HCT116 (cell line): ENCODE data around the gene SWT1. TPM values are rescaled to one million over a fixed set of nuclear protein-coding genes. Genes with fewer than 3 reads are reported as not detected.
"Not testable (repeated sequence)": the region's sequence is repeated elsewhere in the genome, so short reads cannot be mapped to it uniquely, and the experiment has no call there.

Source experiments
- ATAC-seq: fragments of 200-7000 bp; cut with Tn5 transposase; 2 replicates; pipeline ENCODE4 v1.9.1; 2020; ENCODE audit warnings: mild to moderate bottlenecking, moderate library complexity
- BruUV-seq: library from RNA; stranded (reverse); fragments of 400-500 nt; replicated peaks from 2 replicates; lab custom pipeline; 2021; lab: Mats Ljungman, UMichigan
- CTCF ChIA-PET: fragments of 300-600 bp; sonication (Branson Sonifier 250); formaldehyde crosslinking; loops from one replicate; lab custom pipeline; 2021; ENCODE audit warnings: antibody characterized with exemption; lab: Charles Lee
- POLR2A ChIA-PET: fragments of 300-600, 350-600 bp; sonication (Branson Sonifier 250); formaldehyde crosslinking; loops from one replicate; lab custom pipeline; 2021; ENCODE audit warnings: antibody characterized with exemption; lab: Charles Lee
- RAD21 ChIA-PET, 2 experiments: fragments of 300-600 bp; sonication (Branson Sonifier 250); formaldehyde crosslinking; loops; one replicate each; lab custom pipeline; 2023; ENCODE audit warnings: low total read pairs in 2 of 2; ENCODE audit not compliant: uncharacterized antibody in 2 of 2, unreplicated experiment in 2 of 2, low non-redundant PET in 1 of 2; lab: Charles Lee
- DNase-seq: peaks from one replicate; pipeline ENCODE4 v3.0.0-alpha.2; 2010; ENCODE audit warnings: low read depth, low spot score
- H2AFZ ChIP-seq: fragments of 200-600 bp; shearing (Covaris generic), sonication (generic); 2 replicates; pipeline ENCODE4 v1.6.1; 2017; ENCODE audit warnings: low read depth, mixed run types, mixed read lengths, antibody characterized with exemption, low read length; ENCODE audit not compliant: poor library complexity, severe bottlenecking
- H3K27ac ChIP-seq: 2 replicates; pipeline ENCODE4 v1.5.1; 2012; ENCODE audit warnings: low read depth, low read length
- H3K27me3 ChIP-seq: fragments of 200-600 bp; sonication (generic); 2 replicates; pipeline ENCODE4 v1.6.1; 2016; ENCODE audit warnings: mixed run types, low read length, mixed read lengths; ENCODE audit not compliant: insufficient read depth
- H3K36me3 ChIP-seq, 2 experiments: fragments of 200-500 bp in 1 of 2; fragments of 200-600 bp in 1 of 2; sonication (Bioruptor generic) in 1 of 2; sonication (generic) in 1 of 2; 2 replicates each; pipeline versions ENCODE4 v1.5.1 to v1.6.1; 2014 to 2016; ENCODE audit warnings: low read length in 2 of 2, inconsistent platforms in 1 of 2, mixed read lengths in 1 of 2, mixed run types in 1 of 2; ENCODE audit not compliant: insufficient read depth in 2 of 2, control insufficient read depth in 1 of 2
- H3K4me1 ChIP-seq, 2 experiments: fragments of 200-600 bp in 1 of 2; sonication (generic) in 1 of 2; 2 replicates each; pipeline versions ENCODE4 v1.5.1 to v1.6.1; 2012 to 2017; ENCODE audit warnings: low read length in 2 of 2, inconsistent platforms in 1 of 2, mild to moderate bottlenecking in 1 of 2, mixed read lengths in 1 of 2, mixed run types in 1 of 2, moderate library complexity in 1 of 2; ENCODE audit not compliant: insufficient read depth in 2 of 2, control insufficient read depth in 1 of 2
- H3K4me2 ChIP-seq: fragments of 200-600 bp; sonication (generic); 2 replicates; pipeline ENCODE4 v1.6.1; 2017; ENCODE audit warnings: mixed run types, low read length, mixed read lengths
- H3K4me3 ChIP-seq, 2 experiments: fragments of 200-600 bp in 1 of 2; sonication (generic) in 1 of 2; replicated peaks in 1 of 2; 2 replicates each; pipeline ENCODE4 v1.5.1; 2011 to 2016; ENCODE audit warnings: low read length in 2 of 2, control low read depth in 1 of 2, low read depth in 1 of 2, mild to moderate bottlenecking in 1 of 2, mixed read lengths in 1 of 2, mixed run types in 1 of 2
- H3K79me2 ChIP-seq: fragments of 200-600 bp; sonication (generic); 2 replicates; pipeline ENCODE4 v1.6.1; 2017; ENCODE audit warnings: mild to moderate bottlenecking, mixed run types, low read length, moderate library complexity, mixed read lengths; ENCODE audit not compliant: insufficient read depth
- H3K9ac ChIP-seq: fragments of 200-600 bp; sonication (generic); 2 replicates; pipeline ENCODE4 v1.6.1; 2016; ENCODE audit warnings: low read length, mixed read lengths
- H3K9me2 ChIP-seq: fragments of 200-600 bp; sonication (generic), shearing (Covaris generic); 2 replicates; pipeline ENCODE4 v1.6.1; 2017; ENCODE audit warnings: mixed run types, mild to moderate bottlenecking, moderate library complexity; ENCODE audit not compliant: insufficient read depth
- H3K9me3 ChIP-seq, 2 experiments: fragments of 200-500 bp in 1 of 2; fragments of 200-600 bp in 1 of 2; sonication (Bioruptor generic) in 1 of 2; sonication (generic) in 1 of 2; 2 replicates each; pipeline ENCODE4 v1.6.1; 2014 to 2017; ENCODE audit warnings: low read length in 2 of 2, mixed read lengths in 2 of 2, inconsistent platforms in 1 of 2, low read depth in 1 of 2, mild to moderate bottlenecking in 1 of 2, mixed run types in 1 of 2, moderate library complexity in 1 of 2; ENCODE audit not compliant: control insufficient read depth in 1 of 2, insufficient read depth in 1 of 2
- H4K20me1 ChIP-seq: fragments of 200-600 bp; sonication (generic), shearing (Covaris generic); 2 replicates; pipeline ENCODE4 v1.6.1; 2017; ENCODE audit warnings: mixed run types, mild to moderate bottlenecking, moderate library complexity; ENCODE audit not compliant: insufficient read depth
- ATF3 ChIP-seq: IDR thresholded peaks from 2 replicates; pipeline ENCODE4 v1.6.1; 2012
- CBX3 ChIP-seq: IDR thresholded peaks from 2 replicates; pipeline ENCODE4 v1.6.1; 2012; ENCODE audit warnings: low read depth
- ELF1 ChIP-seq: IDR thresholded peaks from 2 replicates; pipeline ENCODE4 v1.6.1; 2012; ENCODE audit warnings: low read depth, borderline replicate concordance
- EZH2 ChIP-seq: fragments of 200-600 bp; sonication (generic); IDR thresholded peaks from 2 replicates; pipeline ENCODE4 v1.6.1; 2017; ENCODE audit warnings: antibody characterized with exemption, mixed run types
- EZH2phosphoT487 ChIP-seq: fragments of 200-600 bp; IDR thresholded peaks from 2 replicates; pipeline ENCODE4 v1.6.1; 2018; ENCODE audit warnings: antibody characterized with exemption, borderline replicate concordance
- FOSL1 ChIP-seq: IDR thresholded peaks from 2 replicates; pipeline ENCODE4 v1.6.1; 2012; ENCODE audit warnings: low read depth
- JUND ChIP-seq: IDR thresholded peaks from 2 replicates; pipeline ENCODE4 v1.6.1; 2012
- MAX ChIP-seq: IDR thresholded peaks from 2 replicates; pipeline ENCODE4 v1.6.1; 2012
- POLR2A ChIP-seq: IDR thresholded peaks from 2 replicates; pipeline ENCODE4 v1.7.0; 2011; ENCODE audit warnings: borderline replicate concordance; ENCODE audit not compliant: insufficient read depth, insufficient read length; ENCODE audit errors: extremely low read depth
- POLR2AphosphoS5 ChIP-seq: IDR thresholded peaks from 2 replicates; pipeline ENCODE4 v1.6.1; 2011; ENCODE audit warnings: mild to moderate bottlenecking, low read depth, low read length, moderate library complexity
- RAD21 ChIP-seq: IDR thresholded peaks from 2 replicates; pipeline ENCODE4 v1.6.1; 2012; ENCODE audit warnings: low read depth, mild to moderate bottlenecking
- REST ChIP-seq: IDR thresholded peaks from 2 replicates; pipeline ENCODE4 v1.6.1; 2012; ENCODE audit warnings: low read depth
- SIN3A ChIP-seq: IDR thresholded peaks from 2 replicates; pipeline ENCODE4 v1.6.1; 2012; ENCODE audit warnings: low read depth
- SRF ChIP-seq: IDR thresholded peaks from 2 replicates; pipeline ENCODE4 v1.6.1; 2012; ENCODE audit warnings: low read depth
- TCF7L2 ChIP-seq: IDR thresholded peaks from 2 replicates; pipeline ENCODE4 v1.7.0; 2011; ENCODE audit warnings: borderline replicate concordance, inconsistent platforms; ENCODE audit not compliant: insufficient read depth, insufficient read length; ENCODE audit errors: extremely low read depth
- YY1 ChIP-seq: IDR thresholded peaks from 2 replicates; pipeline ENCODE4 v1.6.1; 2011; ENCODE audit warnings: low read length, low read depth, moderate library complexity, mild to moderate bottlenecking; ENCODE audit not compliant: insufficient replicate concordance; ENCODE audit errors: extremely low read depth
- ZFX ChIP-seq: fragments of 450-650 bp; IDR thresholded peaks from 2 replicates; pipeline ENCODE4 v1.6.1; 2017
- ZNF274 ChIP-seq: fragments of 200-500 bp; sonication (Bioruptor generic); IDR thresholded peaks from 2 replicates; pipeline ENCODE4 v1.6.1; 2014; ENCODE audit warnings: mild to moderate bottlenecking, low read depth, low read length, inconsistent platforms
- intact Hi-C: fragments of 100-400 bp; cut with micrococcal nuclease; formaldehyde crosslinking; loops from 2 replicates; pipeline ENCODE4 v1.10.0; 2022
- total RNA-seq: library from RNA; stranded (reverse); gene quantifications from one replicate; pipeline ENCODE4 v1.2.1, GENCODE V29; 2021; ENCODE audit not compliant: unreplicated experiment
- TF ChIP-seq, protein P1 (sequence below): IDR thresholded peaks from 2 replicates; pipeline ENCODE4 v1.6.1; 2011; ENCODE audit warnings: mild to moderate bottlenecking, low read length, moderate library complexity; ENCODE audit not compliant: insufficient replicate concordance; ENCODE audit errors: extremely low read depth

SWT1 gene
- total RNA-seq, 1 experiment from 2014 or later, result 3.3 TPM

- intact Hi-C loops, result no loop called here
- ChIA-PET POLR2A (no interaction called here), RAD21 (no interaction called here), CTCF (no interaction called here)
- no peaks in the 10 kb centered on the region for H3K27me3 ChIP-seq
- H2AFZ ChIP-seq, result no peak overlapping the region
- H3K79me2 ChIP-seq, result no peaks in the 10 kb centered on the region
- H3K9me3 ChIP-seq, result no peaks in the 10 kb centered on the region
- ATAC-seq, result no peak
- H3K4me2 ChIP-seq, result no peak overlapping the region
- no peak overlapping the region for H3K27ac ChIP-seq
- no peaks in the 10 kb centered on the region for H3K9me2 ChIP-seq
- H3K4me1 ChIP-seq, result no peaks in the 10 kb centered on the region
- no peaks in the 10 kb centered on the region for H4K20me1 ChIP-seq
- H3K36me3 ChIP-seq, result no peaks in the 10 kb centered on the region
- no peak overlapping the region for H3K9ac ChIP-seq
- TF ChIP-seq MAX (no peak), JUND (no peak), SRF (no peak), EZH2 (no peak), CBX3 (no peak), YY1 (no peak), REST (no peak), RAD21 (no peak), SIN3A (no peak), TCF7L2 (no peak), POLR2AphosphoS5 (no peak), EZH2phosphoT487 (no peak), POLR2A (no peak), ELF1 (no peak), ZNF274 (no peak), ZFX (no peak), ATF3 (no peak), FOSL1 (no peak)
- TF ChIP-seq, protein P1, sequence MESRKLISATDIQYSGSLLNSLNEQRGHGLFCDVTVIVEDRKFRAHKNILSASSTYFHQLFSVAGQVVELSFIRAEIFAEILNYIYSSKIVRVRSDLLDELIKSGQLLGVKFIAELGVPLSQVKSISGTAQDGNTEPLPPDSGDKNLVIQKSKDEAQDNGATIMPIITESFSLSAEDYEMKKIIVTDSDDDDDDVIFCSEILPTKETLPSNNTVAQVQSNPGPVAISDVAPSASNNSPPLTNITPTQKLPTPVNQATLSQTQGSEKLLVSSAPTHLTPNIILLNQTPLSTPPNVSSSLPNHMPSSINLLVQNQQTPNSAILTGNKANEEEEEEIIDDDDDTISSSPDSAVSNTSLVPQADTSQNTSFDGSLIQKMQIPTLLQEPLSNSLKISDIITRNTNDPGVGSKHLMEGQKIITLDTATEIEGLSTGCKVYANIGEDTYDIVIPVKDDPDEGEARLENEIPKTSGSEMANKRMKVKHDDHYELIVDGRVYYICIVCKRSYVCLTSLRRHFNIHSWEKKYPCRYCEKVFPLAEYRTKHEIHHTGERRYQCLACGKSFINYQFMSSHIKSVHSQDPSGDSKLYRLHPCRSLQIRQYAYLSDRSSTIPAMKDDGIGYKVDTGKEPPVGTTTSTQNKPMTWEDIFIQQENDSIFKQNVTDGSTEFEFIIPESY, result no peak
- BruUV-seq, result no TSS peak
- H3K4me3 ChIP-seq, result no peak overlapping the region
- no peak for DNase-seq
These were observed 51.7 kb downstream of the SWT1 start for GRCh38 chr1:185208626-185209180.

GRCh38 chr1:185209357-185209756, 52.4 kb downstream of the SWT1 start:
- RAD21 ChIA-PET, intact Hi-C loops, POLR2A ChIA-PET, H3K9ac ChIP-seq, ATAC-seq, H3K79me2 ChIP-seq, H2AFZ ChIP-seq, H3K4me2 ChIP-seq, H3K4me3 ChIP-seq, CTCF ChIA-PET, H3K27ac ChIP-seq, H3K4me1 ChIP-seq, H3K9me3 ChIP-seq, H3K36me3 ChIP-seq, BruUV-seq, H3K27me3 ChIP-seq, H3K9me2 ChIP-seq, H4K20me1 ChIP-seq, DNase-seq: not testable (repeated sequence)
